LNCAP (cell line): ENCODE measurements around the gene NBPF20.

Source experiments
- TF ChIP-seq, protein P1 (sequence below): fragments of 450-650 bp; IDR thresholded peaks from 2 replicates; pipeline ENCODE4 v1.5.1; 2017; ENCODE audit warnings: mild to moderate bottlenecking

The NBPF20 gene, protein sequence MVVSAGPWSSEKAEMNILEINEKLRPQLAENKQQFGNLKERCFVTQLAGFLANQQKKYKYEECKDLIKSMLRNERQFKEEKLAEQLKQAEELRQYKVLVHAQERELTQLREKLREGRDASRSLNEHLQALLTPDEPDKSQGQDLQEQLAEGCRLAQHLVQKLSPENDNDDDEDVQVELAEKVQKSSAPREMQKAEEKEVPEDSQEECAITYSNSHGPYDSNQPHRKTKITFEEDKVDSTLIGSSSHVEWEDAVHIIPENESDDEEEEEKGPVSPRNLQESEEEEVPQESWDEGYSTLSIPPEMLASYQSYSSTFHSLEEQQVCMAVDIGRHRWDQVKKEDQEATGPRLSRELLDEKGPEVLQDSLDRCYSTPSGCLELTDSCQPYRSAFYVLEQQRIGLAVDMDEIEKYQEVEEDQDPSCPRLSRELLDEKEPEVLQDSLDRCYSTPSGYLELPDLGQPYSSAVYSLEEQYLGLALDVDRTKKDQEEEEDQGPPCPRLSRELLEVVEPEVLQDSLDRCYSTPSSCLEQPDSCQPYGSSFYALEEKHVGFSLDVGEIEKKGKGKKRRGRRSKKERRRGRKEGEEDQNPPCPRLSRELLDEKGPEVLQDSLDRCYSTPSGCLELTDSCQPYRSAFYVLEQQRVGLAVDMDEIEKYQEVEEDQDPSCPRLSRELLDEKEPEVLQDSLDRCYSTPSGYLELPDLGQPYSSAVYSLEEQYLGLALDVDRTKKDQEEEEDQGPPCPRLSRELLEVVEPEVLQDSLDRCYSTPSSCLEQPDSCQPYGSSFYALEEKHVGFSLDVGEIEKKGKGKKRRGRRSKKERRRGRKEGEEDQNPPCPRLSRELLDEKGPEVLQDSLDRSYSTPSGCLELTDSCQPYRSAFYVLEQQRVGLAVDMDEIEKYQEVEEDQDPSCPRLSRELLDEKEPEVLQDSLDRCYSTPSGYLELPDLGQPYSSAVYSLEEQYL (N-terminal part only)

DNA sequence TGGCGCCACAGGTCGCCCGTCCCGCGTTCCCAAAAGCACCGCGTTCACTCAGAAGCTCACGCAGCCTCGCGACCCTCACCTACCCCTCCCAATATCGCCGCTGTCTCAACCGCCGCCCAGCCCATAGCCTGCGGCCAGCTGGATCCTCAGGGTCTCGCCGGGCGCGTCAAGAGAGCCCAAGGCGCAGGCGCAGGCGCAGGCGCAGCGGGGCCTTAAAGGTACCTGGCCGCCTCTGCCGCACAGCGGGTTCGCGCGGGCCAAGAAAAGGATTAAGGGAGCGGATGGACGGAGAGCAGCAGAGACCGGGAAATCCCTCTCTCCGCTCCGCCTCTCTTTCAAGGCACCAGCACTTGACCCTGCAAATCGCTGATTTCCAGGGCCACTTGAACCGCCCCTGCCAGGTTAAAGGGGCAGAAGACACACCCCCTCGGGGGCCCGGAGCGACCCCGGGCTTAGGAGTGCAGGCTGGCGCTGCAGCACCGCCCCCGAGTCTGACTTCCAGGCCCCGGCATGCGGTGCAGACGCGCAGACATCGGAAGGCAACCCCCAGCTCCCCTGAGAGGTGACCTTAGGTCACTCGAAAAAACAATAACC lies at the start of gene NBPF20:
Gene NBPF20, minus strand, starts transcription at position 168 of the 594 bp plus-strand sequence. CDS start 20,331 bp downstream, outside the sequence.
- TF ChIP-seq, protein P1, sequence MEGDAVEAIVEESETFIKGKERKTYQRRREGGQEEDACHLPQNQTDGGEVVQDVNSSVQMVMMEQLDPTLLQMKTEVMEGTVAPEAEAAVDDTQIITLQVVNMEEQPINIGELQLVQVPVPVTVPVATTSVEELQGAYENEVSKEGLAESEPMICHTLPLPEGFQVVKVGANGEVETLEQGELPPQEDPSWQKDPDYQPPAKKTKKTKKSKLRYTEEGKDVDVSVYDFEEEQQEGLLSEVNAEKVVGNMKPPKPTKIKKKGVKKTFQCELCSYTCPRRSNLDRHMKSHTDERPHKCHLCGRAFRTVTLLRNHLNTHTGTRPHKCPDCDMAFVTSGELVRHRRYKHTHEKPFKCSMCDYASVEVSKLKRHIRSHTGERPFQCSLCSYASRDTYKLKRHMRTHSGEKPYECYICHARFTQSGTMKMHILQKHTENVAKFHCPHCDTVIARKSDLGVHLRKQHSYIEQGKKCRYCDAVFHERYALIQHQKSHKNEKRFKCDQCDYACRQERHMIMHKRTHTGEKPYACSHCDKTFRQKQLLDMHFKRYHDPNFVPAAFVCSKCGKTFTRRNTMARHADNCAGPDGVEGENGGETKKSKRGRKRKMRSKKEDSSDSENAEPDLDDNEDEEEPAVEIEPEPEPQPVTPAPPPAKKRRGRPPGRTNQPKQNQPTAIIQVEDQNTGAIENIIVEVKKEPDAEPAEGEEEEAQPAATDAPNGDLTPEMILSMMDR = no peak
